Liver (tissue), 9 donors: ENCODE data around the gene RYR3. TPM values are rescaled to one million over a fixed set of nuclear protein-coding genes. Genes with fewer than 3 reads are reported as not detected.

ENCODE experiments used
- DNase-seq: peaks from one replicate; pipeline ENCODE4 v3.0.0-alpha.2; 2017; ENCODE audit warnings: low spot score
- H3K27ac ChIP-seq, 2 donors: one replicate each; pipeline ENCODE4 v1.7.0; 2013; ENCODE audit warnings: inconsistent platforms in 2 of 2, low read length in 2 of 2, control low read depth in 1 of 2, low read depth in 1 of 2, mild to moderate bottlenecking in 1 of 2
- H3K27me3 ChIP-seq, 4 donors: one replicate each; pipeline versions ENCODE4 v1.6.1 to v1.7.0; 2013; ENCODE audit warnings: low read length in 3 of 4, inconsistent platforms in 1 of 4, mild to moderate bottlenecking in 1 of 4, moderate library complexity in 1 of 4; ENCODE audit not compliant: control insufficient read depth in 4 of 4, insufficient read depth in 4 of 4
- H3K36me3 ChIP-seq, 4 donors: one replicate each; pipeline versions ENCODE4 v1.6.1 to v1.7.0; 2013; ENCODE audit warnings: low read length in 3 of 4, mild to moderate bottlenecking in 3 of 4, low read depth in 1 of 4, moderate library complexity in 1 of 4; ENCODE audit not compliant: control insufficient read depth in 4 of 4, insufficient read depth in 3 of 4
- H3K4me1 ChIP-seq, 4 donors: one replicate each; pipeline versions ENCODE4 v1.6.1 to v1.7.0; 2013; ENCODE audit warnings: low read length in 3 of 4, mild to moderate bottlenecking in 3 of 4, moderate library complexity in 1 of 4; ENCODE audit not compliant: control insufficient read depth in 4 of 4, insufficient read depth in 4 of 4
- H3K4me3 ChIP-seq, 3 donors: one replicate each; pipeline versions ENCODE4 v1.6.1 to v1.7.0; 2013; ENCODE audit warnings: low read length in 3 of 3, control low read depth in 1 of 3, low read depth in 1 of 3, mild to moderate bottlenecking in 1 of 3
- H3K9ac ChIP-seq, 2 donors: one replicate each; pipeline ENCODE4 v1.7.0; 2013; ENCODE audit warnings: low read length in 2 of 2, mild to moderate bottlenecking in 2 of 2, moderate library complexity in 2 of 2, control low read depth in 1 of 2, low read depth in 1 of 2
- H3K9me3 ChIP-seq, 4 donors: one replicate each; pipeline versions ENCODE4 v1.6.1 to v1.7.0; 2013; ENCODE audit warnings: low read length in 3 of 4; ENCODE audit not compliant: control insufficient read depth in 4 of 4
- ATF3 ChIP-seq: IDR thresholded peaks from 2 replicates; pipeline ENCODE4 v1.6.1; 2016; ENCODE audit warnings: antibody characterized with exemption
- CTCF ChIP-seq: fragments of 150-350 bp; IDR thresholded peaks from 2 replicates; pipeline ENCODE4 v1.5.1; 2017; ENCODE audit warnings: improper control_type of control experiment, low read depth, low read length; ENCODE audit not compliant: missing input control
- EGR1 ChIP-seq, 2 donors: IDR thresholded peaks; 2 replicates each; pipeline ENCODE4 v1.6.1; 2016 to 2018; ENCODE audit warnings: antibody characterized with exemption in 2 of 2, low read depth in 2 of 2
- FOXA1 ChIP-seq: IDR thresholded peaks from 2 replicates; pipeline ENCODE4 v1.6.1; 2016; ENCODE audit warnings: antibody characterized with exemption
- FOXA2 ChIP-seq: IDR thresholded peaks from 2 replicates; pipeline ENCODE4 v1.6.1; 2016; ENCODE audit warnings: antibody characterized with exemption
- GABPA ChIP-seq, 2 donors: IDR thresholded peaks in 1 of 2; conservative IDR thresholded peaks in 1 of 2; 2 replicates each; pipeline ENCODE4 v1.6.1; 2016; ENCODE audit warnings: antibody characterized with exemption in 2 of 2, mild to moderate bottlenecking in 1 of 2, moderate library complexity in 1 of 2
- HNF4A ChIP-seq, 2 donors: conservative IDR thresholded peaks; 2 replicates each; pipeline ENCODE4 v1.6.1; 2016; ENCODE audit warnings: antibody characterized with exemption in 2 of 2, mild to moderate bottlenecking in 2 of 2
- HNF4G ChIP-seq: IDR thresholded peaks from 2 replicates; pipeline ENCODE4 v1.6.1; 2016; ENCODE audit warnings: antibody characterized with exemption
- JUND ChIP-seq, 2 donors: IDR thresholded peaks; 2 replicates each; pipeline ENCODE4 v1.6.1; 2016; ENCODE audit warnings: antibody characterized with exemption in 2 of 2
- MAX ChIP-seq: IDR thresholded peaks from 2 replicates; pipeline ENCODE4 v1.6.1; 2016; ENCODE audit warnings: antibody characterized with exemption
- NR2F2 ChIP-seq: IDR thresholded peaks from 2 replicates; pipeline ENCODE4 v1.6.1; 2016; ENCODE audit warnings: antibody characterized with exemption
- RAD21 ChIP-seq, 2 donors: IDR thresholded peaks; 2 replicates each; pipeline ENCODE4 v1.6.1; 2016; ENCODE audit warnings: antibody characterized with exemption in 2 of 2, mild to moderate bottlenecking in 2 of 2
- REST ChIP-seq: IDR thresholded peaks from 2 replicates; pipeline ENCODE4 v1.6.1; 2016; ENCODE audit warnings: antibody characterized with exemption, mild to moderate bottlenecking
- RXRA ChIP-seq, 2 donors: IDR thresholded peaks; 2 replicates each; pipeline ENCODE4 v1.6.1; 2017 to 2018; ENCODE audit warnings: antibody characterized with exemption in 2 of 2, mild to moderate bottlenecking in 1 of 2
- SP1 ChIP-seq: IDR thresholded peaks from 2 replicates; pipeline ENCODE4 v1.6.1; 2018; ENCODE audit warnings: antibody characterized with exemption, mild to moderate bottlenecking
- TAF1 ChIP-seq: conservative IDR thresholded peaks from 2 replicates; pipeline ENCODE4 v1.6.1; 2016; ENCODE audit warnings: antibody characterized with exemption, mild to moderate bottlenecking
- YY1 ChIP-seq: IDR thresholded peaks from 2 replicates; pipeline ENCODE4 v1.6.1; 2016; ENCODE audit warnings: antibody characterized with exemption, mild to moderate bottlenecking
- ZBTB33 ChIP-seq: IDR thresholded peaks from 2 replicates; pipeline ENCODE4 v1.6.1; 2016; ENCODE audit warnings: antibody characterized with exemption
- WGBS: extraction: QIAGEN DNeasy Blood & Tissue Kit; methylation state at CpG from one replicate; pipeline ENCODE4 v1.1.7; 2013; 5-methylcytosine and 5-hydroxymethylcytosine counted together
- polyA plus RNA-seq, 2 donors: library from polyadenylated mRNA; stranded (reverse) in 1 of 2; unstranded in 1 of 2; fragments of 200-250 nt in 1 of 2; fragments of >200 nt in 1 of 2; fragmentation: Nextera tagmentation in 1 of 2; extraction: Ambion mirVana in 1 of 2; gene quantifications; one replicate each; pipeline versions ENCODE4 v1.2.1 to v1.2.3, GENCODE V29; 2013 to 2015
- total RNA-seq, 2 donors: library from RNA; depleted of rRNA; stranded (reverse); fragments of >200 nt; gene quantifications; one replicate each; pipeline ENCODE4 v1.2.3, GENCODE V29; 2014
- donor health status: healthy.
- donor health status: healthy.
- donor health status: healthy.
- donor health status: healthy.
- donor health status: healthy.

RYR3 gene
- total and polyA plus RNA-seq, 4 donors, result 0.01 to 1.1 (median 0.22) TPM

GRCh38 chr15:33324609-33325008 is 13.8 kb downstream of the RYR3 start:
- H3K36me3 ChIP-seq, result no peaks in the 10 kb centered on the region
- TF ChIP-seq NR2F2, result no peak
- no peak for TF ChIP-seq SP1
- no peak for TF ChIP-seq GABPA (IDR thresholded peaks at IDR 0.05 in 1 of 2, conservative IDR thresholded peaks at IDR 0.05 in 1 of 2)
- no peak for TF ChIP-seq YY1
- no peak for TF ChIP-seq CTCF
- TF ChIP-seq RXRA (IDR thresholded peaks at IDR 0.05), result no peak
- TF ChIP-seq HNF4G, result no peak
- no peak for TF ChIP-seq HNF4A (conservative IDR thresholded peaks at IDR 0.05)
- no peak for TF ChIP-seq FOXA2
- TF ChIP-seq EGR1 (IDR thresholded peaks at IDR 0.05; ENCODE audit: low read depth in 2 of 2), result no peak
- TF ChIP-seq ATF3, result no peak
- TF ChIP-seq TAF1, result no peak
- TF ChIP-seq ZBTB33, result no peak
- no peak overlapping the region for H3K4me3 ChIP-seq
- H3K27ac ChIP-seq, result no peak overlapping the region
- no peaks in the 10 kb centered on the region for H3K4me1 ChIP-seq
- H3K9ac ChIP-seq, result no peak overlapping the region
- 84% methylated on average over 2 of the region's 2 CpGs for WGBS
- peaks cover 0 to 9% (median 1%) of the 10 kb centered on the region in 4 donors for H3K27me3 ChIP-seq
- H3K9me3 ChIP-seq, result no peaks in the 10 kb centered on the region
- DNase-seq, result no peak

GRCh38 chr15:33326908-33327307 is 16.1 kb downstream of the RYR3 start:
- H3K9me3 ChIP-seq, result no peaks in the 10 kb centered on the region
- H3K4me1 ChIP-seq, result no peaks in the 10 kb centered on the region
- H3K27me3 ChIP-seq, result peaks cover 0 to 10% (median 3%) of the 10 kb centered on the region in 4 donors
- no peak overlapping the region for H3K4me3 ChIP-seq
- no peak overlapping the region for H3K27ac ChIP-seq
- H3K9ac ChIP-seq, result no peak overlapping the region
- no peak for DNase-seq
- TF ChIP-seq FOXA2 (no peak), SP1 (no peak), REST (no peak), HNF4A (conservative IDR thresholded peaks at IDR 0.05) (no peak), ZBTB33 (no peak), RXRA (IDR thresholded peaks at IDR 0.05) (no peak), RAD21 (IDR thresholded peaks at IDR 0.05) (no peak), HNF4G (no peak), NR2F2 (no peak), YY1 (no peak), GABPA (IDR thresholded peaks at IDR 0.05 in 1 of 2, conservative IDR thresholded peaks at IDR 0.05 in 1 of 2) (no peak), MAX (no peak), FOXA1 (no peak), JUND (IDR thresholded peaks at IDR 0.05) (no peak), EGR1 (IDR thresholded peaks at IDR 0.05; ENCODE audit: low read depth in 2 of 2) (no peak), ATF3 (no peak), CTCF (no peak), TAF1 (no peak)
- 91% methylated on average over 2 of the region's 2 CpGs for WGBS
- no peaks in the 10 kb centered on the region for H3K36me3 ChIP-seq
